GM13976 (cell line): ENCODE measurements around the gene TBX4.
"Not testable (repeated sequence)": the region's sequence is repeated elsewhere in the genome, so short reads cannot be mapped to it uniquely, and the experiment has no call there.

Experiments
- DNase-seq: peaks from one replicate; pipeline ENCODE4 v3.0.0; 2012; ENCODE audit warnings: low spot score
- CTCF ChIP-seq: IDR thresholded peaks from 2 replicates; pipeline ENCODE4 v1.5.1; 2012; ENCODE audit warnings: borderline replicate concordance, mild to moderate bottlenecking; ENCODE audit not compliant: insufficient read depth; ENCODE audit errors: extremely low read depth, missing control alignments, control extremely low read depth
- in situ Hi-C: fragments of 300-500 bp; cut with MboI; formaldehyde crosslinking; loops from one replicate; pipeline ENCODE4 v1.12.0; 2022; ENCODE audit warnings: low sequenced_read_pairs, mixed read lengths, inconsistent platforms; ENCODE audit not compliant: unreplicated experiment

TBX4 gene

GRCh38 chr17:61519754-61520440 lies 67.7 kb downstream of the TBX4 start:
- TF ChIP-seq CTCF, result no peak
- in situ Hi-C loops, result no loop called here
- no peak for DNase-seq

GRCh38 chr17:61520897-61521296 lies 68.7 kb downstream of the TBX4 start:
- no peak for TF ChIP-seq CTCF
- no peak for DNase-seq
- in situ Hi-C loops, result no loop called here

DNA sequence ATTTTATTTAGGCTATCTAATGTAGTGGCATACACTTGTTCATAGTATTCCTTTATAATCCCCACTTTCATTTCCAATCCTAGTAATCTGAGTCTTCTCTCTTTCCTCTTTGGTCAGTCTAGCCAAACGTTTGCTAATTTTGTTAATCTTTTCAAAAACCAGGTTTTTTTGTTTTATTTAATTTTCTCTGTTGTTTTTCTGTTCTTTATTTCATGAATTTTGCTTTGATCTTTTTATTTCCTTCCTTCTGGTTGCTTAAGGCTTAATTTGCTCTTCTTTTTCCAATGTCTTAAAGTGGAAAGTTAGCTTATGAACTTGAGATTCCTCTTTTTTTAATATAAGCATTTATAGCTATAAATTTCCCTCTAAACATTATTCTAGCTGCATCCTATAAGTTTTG lies 69.9 kb downstream of the TBX4 start:
- in situ Hi-C loops, result no loop called here
- TF ChIP-seq CTCF, result no peak
- no peak for DNase-seq

- no peak for TF ChIP-seq CTCF
- in situ Hi-C loops, result no loop called here
- DNase-seq, result no peak
These were observed 72.1 kb downstream of the TBX4 start for GRCh38 chr17:61524319-61524718.

- DNase-seq, in situ Hi-C loops: not testable (repeated sequence)
These were observed 75.2 kb downstream of the TBX4 start for GRCh38 chr17:61527441-61527840.

DNA sequence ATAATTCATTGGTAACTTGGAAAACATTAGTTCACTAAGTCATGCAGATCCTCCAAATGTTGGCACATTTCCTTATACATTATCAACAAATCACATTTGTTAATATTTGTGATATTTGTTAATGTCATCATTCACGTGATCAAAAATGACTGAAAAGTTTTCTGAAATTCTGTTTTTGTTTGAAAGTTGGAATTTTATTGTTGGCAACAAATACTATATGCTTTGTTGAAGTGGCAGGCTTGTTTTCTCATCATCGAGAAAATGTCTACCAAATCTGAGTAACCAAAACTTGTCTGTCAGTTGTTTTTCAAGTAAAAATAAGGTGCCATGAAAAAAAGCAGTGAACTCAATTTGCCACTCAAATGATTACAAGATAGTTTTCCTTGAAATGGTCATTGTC lies 75.9 kb downstream of the TBX4 start:
- in situ Hi-C loops, result no loop called here
- DNase-seq, result no peak
- no peak for TF ChIP-seq CTCF

- DNase-seq, result no peak
- in situ Hi-C loops, result no loop called here
- no peak for TF ChIP-seq CTCF
These were observed 79.0 kb downstream of the TBX4 start for GRCh38 chr17:61531223-61531622.
